ENCODE data around the gene PROSER3. TPM values are rescaled to one million over a fixed set of nuclear protein-coding genes. Genes with fewer than 3 reads are reported as not detected.

PROSER3 gene
- total and polyA plus RNA-seq, 9 of the 15 experiments (the other 6 are each of a cell fraction or from before 2014, with no cell fraction given): 1.0 to 39.5 (median 5.1) TPM

- DNase-seq (ENCODE audit: extremely low read depth in 1 of 4, low spot score in 3 of 4): no peak
- Histone ChIP-seq H3K27ac (ENCODE audit: extremely low read depth, low read depth, low read length) (no peak overlapping the region), H3K36me3 (ENCODE audit: control insufficient read depth, insufficient read depth, low read length) (peaks cover 24% of the 10 kb centered on the region; the same call in 2 of the 3 replicates), H4K20me1 (replicated peaks; ENCODE audit: control insufficient read depth, insufficient read depth, low read length) (no peaks in the 10 kb centered on the region), H3K9me1 (ENCODE audit: control insufficient read depth, insufficient read depth, low read length) (no peaks in the 10 kb centered on the region), H3K4me1 (replicated peaks in 1 of 2; ENCODE audit: control insufficient read depth in 2 of 2, insufficient read depth in 2 of 2, low read length in 2 of 2) (peaks cover 0 to 35% of the 10 kb centered on the region in 2 experiments; a peak in 3 of 5 replicates), H3K9ac (ENCODE audit: insufficient read depth in 1 of 2, low read depth in 2 of 2, low read length in 2 of 2) (peak overlapping the region in 1 of 2 experiments; percentile 31; a peak in 1 of 4 replicates), H3K9me3 (replicated peaks; ENCODE audit: control insufficient read depth, insufficient read depth, low read depth, low read length) (no peaks in the 10 kb centered on the region), H3K27me3 (ENCODE audit: control insufficient read depth in 2 of 2, insufficient read depth in 2 of 2, low read length in 2 of 2) (no peaks in the 10 kb centered on the region), H3K4me3 (no peak overlapping the region), H2AFZ (ENCODE audit: low read depth, low read length) (no peak overlapping the region), H3K79me2 (ENCODE audit: control insufficient read depth, insufficient read depth, low read length) (no peaks in the 10 kb centered on the region), H3K4me2 (ENCODE audit: insufficient read depth, low read length) (no peak overlapping the region)
- BruUV-seq (replicated peaks): no TSS peak
- in situ Hi-C loops (cut with MboI): no loop called here
- WGBS (ENCODE audit: insufficient coverage, low coverage, missing lambda C conversion rate): 61% methylated on average over 7 of the region's 9 CpGs
- ChIA-PET CTCF (ENCODE audit: low intra/inter-chr PET ratio) (no interaction called here), POLR2A (no interaction called here)
- no peak for FAIRE-seq
- ATAC-seq: peak; percentile 30; the same call in 1 of the 3 replicates
- intact Hi-C loops (cut with micrococcal nuclease): no loop called here
- TF ChIP-seq HOMEZ (CRISPR knock-in tag; IDR thresholded peaks at IDR 0.05) (no peak), ZEB2 (IDR thresholded peaks at IDR 0.05) (no peak), RNF2 (IDR thresholded peaks at IDR 0.05) (no peak), NFRKB (IDR thresholded peaks at IDR 0.05; ENCODE audit: low read depth) (no peak), PHF20 (IDR thresholded peaks at IDR 0.05; ENCODE audit: partially characterized antibody) (no peak)
- TF ChIP-seq, protein P1, sequence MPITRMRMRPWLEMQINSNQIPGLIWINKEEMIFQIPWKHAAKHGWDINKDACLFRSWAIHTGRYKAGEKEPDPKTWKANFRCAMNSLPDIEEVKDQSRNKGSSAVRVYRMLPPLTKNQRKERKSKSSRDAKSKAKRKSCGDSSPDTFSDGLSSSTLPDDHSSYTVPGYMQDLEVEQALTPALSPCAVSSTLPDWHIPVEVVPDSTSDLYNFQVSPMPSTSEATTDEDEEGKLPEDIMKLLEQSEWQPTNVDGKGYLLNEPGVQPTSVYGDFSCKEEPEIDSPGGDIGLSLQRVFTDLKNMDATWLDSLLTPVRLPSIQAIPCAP (CRISPR knock-in tag; IDR thresholded peaks at IDR 0.05; ENCODE audit: borderline replicate concordance): no peak
Observed at GRCh38 chr19:35781650-35782049, 23.7 kb downstream of the PROSER3 start.

Data from K562 (cell line).